SH-SY5Y (cell line): ENCODE data around the gene DCN.

Experiments used
- GATA2 ChIP-seq: IDR thresholded peaks from 2 replicates; pipeline ENCODE4 v1.6.1; 2011; ENCODE audit warnings: mild to moderate bottlenecking, low read depth, low read length
- GATA3 ChIP-seq: IDR thresholded peaks from 2 replicates; pipeline ENCODE4 v1.6.1; 2011; ENCODE audit warnings: low read depth, mild to moderate bottlenecking, low read length, moderate library complexity

GRCh38 chr12:91123236-91123916 lies 59.2 kb downstream of the DCN start:
- TF ChIP-seq GATA2 (no peak), GATA3 (no peak)
